ENCODE results near the gene GJD4.
A peak's percentile ranks its signal among the peaks of the same experiment; 100 is the strongest.

Gene GJD4

DNA sequence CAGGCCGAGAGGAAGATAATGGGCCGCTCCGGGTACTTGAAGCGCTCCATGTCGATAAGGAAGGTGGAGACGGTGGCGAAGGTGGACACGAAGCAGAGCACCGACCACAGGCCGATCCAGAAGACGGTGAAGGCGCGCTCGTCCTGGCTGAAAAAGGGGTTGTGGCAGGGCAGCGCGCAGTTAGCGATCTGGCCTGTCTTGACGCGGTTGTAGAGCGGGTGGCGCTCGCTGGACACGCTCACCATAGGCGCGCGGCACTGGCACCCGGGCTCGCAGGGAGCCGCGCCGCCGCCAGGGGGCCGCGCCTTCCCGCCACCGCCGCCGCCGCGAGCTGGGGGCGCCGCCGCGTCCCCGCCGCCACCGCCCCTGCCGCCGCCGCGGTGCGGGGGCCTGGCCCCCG lies 35.3 kb downstream of the GJD4 start:
- H3K9me3 ChIP-seq (ENCODE audit: control extremely low read depth in 1 of 5, control insufficient read depth in 4 of 5, insufficient read depth in 2 of 5, low read depth in 1 of 5, low read length in 4 of 5) = peaks cover 0 to 3% (median 0%) of the 10 kb centered on the region in 5 experiments
- H3K4me3 ChIP-seq (ENCODE audit: control insufficient read depth in 1 of 7, extremely low read depth in 1 of 7, insufficient read depth in 4 of 7, low read depth in 2 of 7, low read length in 6 of 7) = peak overlapping the region in 6 of 7 experiments; percentile 44 to 71 (median 58)
- H3K4me1 ChIP-seq (ENCODE audit: control extremely low read depth in 1 of 4, control insufficient read depth in 4 of 4, insufficient read depth in 4 of 4, low read length in 3 of 4) = peaks cover 5 to 47% (median 44%) of the 10 kb centered on the region in 4 experiments
- 0% methylated on average over 42 of the region's 53 CpGs for WGBS (ENCODE audit: insufficient coverage)
- ChIA-PET CTCF (interaction anchor here (1.6 kb wide), 1 partner anchor 9 kb away, joined by 5 read pairs; no protein-coding TSS in a partner anchor), POLR2A (no interaction called here)
- H3K27me3 ChIP-seq (replicated peaks in 2 of 5; ENCODE audit: control insufficient read depth in 4 of 5, insufficient read depth in 5 of 5, low read length in 4 of 5) = peaks cover 12 to 91% (median 30%) of the 10 kb centered on the region in 5 experiments
- H3K27ac ChIP-seq (ENCODE audit: insufficient read depth in 1 of 2, low read depth in 1 of 2, low read length in 2 of 2, poor library complexity in 1 of 2, severe bottlenecking in 2 of 2) = no peak overlapping the region
- no peaks in the 10 kb centered on the region for H3K36me3 ChIP-seq (ENCODE audit: control insufficient read depth in 4 of 4, insufficient read depth in 4 of 4, low read length in 3 of 4)
- DNase-seq = peak; percentile 43 to 69 (median 53)

DNA sequence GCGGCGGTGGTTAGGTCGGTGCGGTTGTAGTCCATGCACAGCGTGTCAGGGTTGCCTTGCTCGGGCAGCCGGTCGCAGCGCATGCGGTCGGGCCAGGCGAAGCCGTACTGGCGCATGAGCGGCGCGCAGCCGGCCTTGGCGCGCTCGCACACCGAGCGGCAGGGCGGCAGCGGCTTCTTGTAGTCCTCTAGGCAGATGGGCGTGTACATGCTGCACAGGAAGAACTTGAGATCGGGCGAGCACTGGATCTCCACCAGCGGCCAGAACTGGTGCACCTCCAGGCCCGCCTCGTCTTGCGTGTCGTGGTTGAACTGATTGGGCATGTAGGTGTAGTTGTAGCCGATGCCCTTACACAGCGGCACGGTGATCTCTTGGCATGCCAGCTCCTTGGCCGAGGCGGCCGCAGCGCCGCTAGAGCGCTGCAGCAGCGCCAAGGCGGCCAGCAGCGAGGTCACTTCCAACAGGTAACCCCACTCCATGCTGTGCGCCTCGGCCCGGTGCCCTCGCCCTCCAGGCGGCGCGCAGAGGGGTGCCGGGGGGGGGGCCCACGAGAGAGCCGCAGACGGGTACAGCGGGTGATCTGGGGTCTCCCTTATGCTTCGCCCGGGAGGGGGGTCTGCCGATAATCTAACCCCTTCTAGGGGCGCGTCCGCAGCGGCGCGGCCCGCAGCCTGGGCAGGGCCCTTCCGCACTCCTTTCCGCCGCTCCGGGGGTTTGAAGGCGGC lies 36.0 kb downstream of the GJD4 start:
- Histone ChIP-seq H3K4me3 (ENCODE audit: control insufficient read depth in 1 of 7, extremely low read depth in 1 of 7, insufficient read depth in 4 of 7, low read depth in 2 of 7, low read length in 6 of 7) (peak overlapping the region; percentile 52 to 82 (median 70)), H3K4me1 (ENCODE audit: control extremely low read depth in 1 of 4, control insufficient read depth in 4 of 4, insufficient read depth in 4 of 4, low read length in 3 of 4) (peaks cover 5 to 47% (median 44%) of the 10 kb centered on the region in 4 experiments), H3K36me3 (ENCODE audit: control insufficient read depth in 4 of 4, insufficient read depth in 4 of 4, low read length in 3 of 4) (no peaks in the 10 kb centered on the region), H3K27ac (ENCODE audit: insufficient read depth in 1 of 2, low read depth in 1 of 2, low read length in 2 of 2, poor library complexity in 1 of 2, severe bottlenecking in 2 of 2) (no peak overlapping the region), H3K9me3 (ENCODE audit: control extremely low read depth in 1 of 5, control insufficient read depth in 4 of 5, insufficient read depth in 2 of 5, low read depth in 1 of 5, low read length in 4 of 5) (peaks cover 0 to 3% (median 0%) of the 10 kb centered on the region in 5 experiments), H3K27me3 (replicated peaks in 2 of 5; ENCODE audit: control insufficient read depth in 4 of 5, insufficient read depth in 5 of 5, low read length in 4 of 5) (peaks cover 12 to 88% (median 31%) of the 10 kb centered on the region in 5 experiments)
- WGBS (ENCODE audit: insufficient coverage) = 0% methylated on average over 49 of the region's 72 CpGs
- peak; percentile 56 to 86 (median 78) for DNase-seq
- POLR2A ChIA-PET = no interaction called here
- CTCF ChIA-PET = interaction anchor here (1.6 kb wide), 1 partner anchor 9 kb away, joined by 5 read pairs; no protein-coding TSS in a partner anchor

DNA sequence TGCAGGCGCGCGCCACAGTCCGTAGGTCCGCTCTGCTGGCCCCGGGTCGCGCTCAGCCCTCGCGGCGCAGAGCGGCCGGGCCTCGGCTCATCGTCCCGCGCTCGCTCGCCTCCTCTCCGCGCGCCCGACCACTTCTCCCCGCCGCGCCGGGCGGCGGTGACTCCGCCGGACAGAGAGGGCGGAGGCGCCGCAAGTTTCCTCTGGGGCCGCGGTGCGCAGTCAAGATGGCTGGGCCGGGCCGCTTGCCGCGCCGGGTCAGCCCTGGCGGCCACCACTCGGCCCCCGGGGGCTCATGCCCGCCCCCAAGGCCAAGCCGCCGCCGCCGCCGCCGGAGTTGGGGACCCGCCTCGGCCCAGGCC lies 36.5 kb downstream of the GJD4 start:
- DNase-seq = peak in 1 of 3 donors; percentile 26
- Histone ChIP-seq H3K4me1 (ENCODE audit: control extremely low read depth in 1 of 4, control insufficient read depth in 4 of 4, insufficient read depth in 4 of 4, low read length in 3 of 4) (peaks cover 5 to 47% (median 44%) of the 10 kb centered on the region in 4 experiments), H3K4me3 (ENCODE audit: control insufficient read depth in 1 of 7, extremely low read depth in 1 of 7, insufficient read depth in 4 of 7, low read depth in 2 of 7, low read length in 6 of 7) (peak overlapping the region; percentile 52 to 82 (median 70)), H3K27ac (ENCODE audit: insufficient read depth in 1 of 2, low read depth in 1 of 2, low read length in 2 of 2, poor library complexity in 1 of 2, severe bottlenecking in 2 of 2) (no peak overlapping the region), H3K27me3 (replicated peaks in 2 of 5; ENCODE audit: control insufficient read depth in 4 of 5, insufficient read depth in 5 of 5, low read length in 4 of 5) (peaks cover 12 to 87% (median 32%) of the 10 kb centered on the region in 5 experiments), H3K36me3 (ENCODE audit: control insufficient read depth in 4 of 4, insufficient read depth in 4 of 4, low read length in 3 of 4) (no peaks in the 10 kb centered on the region), H3K9me3 (ENCODE audit: control extremely low read depth in 1 of 5, control insufficient read depth in 4 of 5, insufficient read depth in 2 of 5, low read depth in 1 of 5, low read length in 4 of 5) (peaks cover 0 to 3% (median 0%) of the 10 kb centered on the region in 5 experiments)
- ChIA-PET CTCF (no interaction called here), POLR2A (no interaction called here)
- WGBS (ENCODE audit: insufficient coverage) = under 1% methylated on average over 51 of the region's 54 CpGs

DNA sequence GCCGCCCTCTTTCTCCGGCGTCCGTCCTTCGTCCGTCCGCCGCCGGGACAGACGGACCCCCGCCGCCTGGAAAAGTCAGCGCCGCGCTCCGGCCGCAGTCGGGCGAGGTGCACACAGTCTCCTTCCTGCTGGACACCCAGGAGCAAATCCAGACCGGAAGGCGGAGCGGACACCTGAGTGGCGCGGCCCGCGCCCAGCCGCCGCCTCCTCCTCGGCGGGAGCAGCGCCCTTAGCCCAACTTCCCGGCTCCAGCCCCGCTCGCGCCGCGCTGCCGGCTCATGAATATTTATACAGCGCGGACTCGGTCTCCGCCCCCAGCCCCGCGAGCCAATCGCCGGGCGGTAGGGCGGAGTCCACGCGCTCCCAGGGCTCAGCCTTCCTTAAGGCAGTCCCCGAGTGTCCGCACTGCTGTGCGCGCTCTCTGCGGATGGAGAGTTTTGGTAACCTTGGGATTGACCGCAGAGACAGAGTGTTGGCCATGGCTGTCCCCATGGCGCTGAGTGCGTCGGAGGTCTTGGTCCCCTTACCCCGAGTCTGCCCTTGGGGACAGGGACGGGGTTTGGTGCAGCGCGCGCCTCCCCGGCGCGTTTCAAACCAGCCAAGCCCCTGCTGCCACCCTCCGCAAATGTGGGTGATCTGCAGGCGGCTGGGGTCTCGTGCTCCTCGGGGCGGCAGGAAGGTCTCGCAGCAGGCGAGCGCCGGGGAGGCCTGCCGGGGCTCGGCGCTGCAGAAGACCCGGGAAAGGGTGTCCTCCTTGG lies 37.1 kb downstream of the GJD4 start, which contains the start of gene FZD8:
TSS of gene FZD8 (minus strand) at position 262 of the 758 bp plus-strand sequence. CDS start 867 bp downstream, outside the sequence.
- H3K4me3 ChIP-seq (ENCODE audit: control insufficient read depth in 1 of 7, extremely low read depth in 1 of 7, insufficient read depth in 4 of 7, low read depth in 2 of 7, low read length in 6 of 7) = peak within 1 kb of the TSS; percentile 52 to 82 (median 70)
- no peaks in the 10 kb centered on the region for H3K36me3 ChIP-seq (ENCODE audit: control insufficient read depth in 4 of 4, insufficient read depth in 4 of 4, low read length in 3 of 4)
- DNase-seq = peak; percentile 80 to 86 (median 82)
- H3K27ac ChIP-seq (ENCODE audit: insufficient read depth in 1 of 2, low read depth in 1 of 2, low read length in 2 of 2, poor library complexity in 1 of 2, severe bottlenecking in 2 of 2) = no peak within 1 kb of the TSS
- ChIA-PET POLR2A (no interaction called here), CTCF (no interaction called here)
- H3K27me3 ChIP-seq (replicated peaks in 2 of 5; ENCODE audit: control insufficient read depth in 4 of 5, insufficient read depth in 5 of 5, low read length in 4 of 5) = peaks cover 11 to 84% (median 32%) of the 10 kb centered on the region in 5 experiments
- WGBS (ENCODE audit: insufficient coverage) = 0% methylated on average over 64 of the region's 80 CpGs
- peaks cover 3 to 45% (median 43%) of the 10 kb centered on the region in 4 experiments for H3K4me1 ChIP-seq (ENCODE audit: control extremely low read depth in 1 of 4, control insufficient read depth in 4 of 4, insufficient read depth in 4 of 4, low read length in 3 of 4)
- H3K9me3 ChIP-seq (ENCODE audit: control extremely low read depth in 1 of 5, control insufficient read depth in 4 of 5, insufficient read depth in 2 of 5, low read depth in 1 of 5, low read length in 4 of 5) = peaks cover 0 to 3% (median 0%) of the 10 kb centered on the region in 5 experiments

DNA sequence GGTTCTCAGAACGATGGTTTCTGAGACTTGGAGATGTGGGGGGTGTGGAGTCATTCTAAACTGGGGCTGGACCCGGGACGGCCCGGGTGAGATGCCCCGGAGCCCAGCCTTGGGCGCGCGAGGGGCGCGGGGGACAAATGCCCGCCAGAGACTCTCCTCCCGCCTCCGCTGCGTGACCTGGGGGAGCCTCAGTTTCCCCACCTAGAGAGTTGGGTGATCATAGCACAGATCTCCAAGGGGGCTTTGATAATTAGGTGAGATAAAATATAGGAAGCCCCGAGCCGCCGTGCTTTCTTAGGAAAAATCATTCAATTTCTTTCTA lies 37.6 kb downstream of the GJD4 start:
- Histone ChIP-seq H3K4me3 (ENCODE audit: control insufficient read depth in 1 of 7, extremely low read depth in 1 of 7, insufficient read depth in 4 of 7, low read depth in 2 of 7, low read length in 6 of 7) (peak overlapping the region; percentile 52 to 82 (median 70)), H3K4me1 (ENCODE audit: control extremely low read depth in 1 of 4, control insufficient read depth in 4 of 4, insufficient read depth in 4 of 4, low read length in 3 of 4) (peaks cover 3 to 44% (median 42%) of the 10 kb centered on the region in 4 experiments), H3K27me3 (replicated peaks in 2 of 5; ENCODE audit: control insufficient read depth in 4 of 5, insufficient read depth in 5 of 5, low read length in 4 of 5) (peaks cover 10 to 79% (median 27%) of the 10 kb centered on the region in 5 experiments), H3K36me3 (ENCODE audit: control insufficient read depth in 4 of 4, insufficient read depth in 4 of 4, low read length in 3 of 4) (no peaks in the 10 kb centered on the region), H3K9me3 (ENCODE audit: control extremely low read depth in 1 of 5, control insufficient read depth in 4 of 5, insufficient read depth in 2 of 5, low read depth in 1 of 5, low read length in 4 of 5) (peaks cover 0 to 3% (median 3%) of the 10 kb centered on the region in 5 experiments), H3K27ac (ENCODE audit: insufficient read depth in 1 of 2, low read depth in 1 of 2, low read length in 2 of 2, poor library complexity in 1 of 2, severe bottlenecking in 2 of 2) (no peak overlapping the region)
- 2% methylated on average over 11 of the region's 17 CpGs for WGBS (ENCODE audit: insufficient coverage)
- ChIA-PET POLR2A (no interaction called here), CTCF (no interaction called here)
- DNase-seq = no peak

DNA sequence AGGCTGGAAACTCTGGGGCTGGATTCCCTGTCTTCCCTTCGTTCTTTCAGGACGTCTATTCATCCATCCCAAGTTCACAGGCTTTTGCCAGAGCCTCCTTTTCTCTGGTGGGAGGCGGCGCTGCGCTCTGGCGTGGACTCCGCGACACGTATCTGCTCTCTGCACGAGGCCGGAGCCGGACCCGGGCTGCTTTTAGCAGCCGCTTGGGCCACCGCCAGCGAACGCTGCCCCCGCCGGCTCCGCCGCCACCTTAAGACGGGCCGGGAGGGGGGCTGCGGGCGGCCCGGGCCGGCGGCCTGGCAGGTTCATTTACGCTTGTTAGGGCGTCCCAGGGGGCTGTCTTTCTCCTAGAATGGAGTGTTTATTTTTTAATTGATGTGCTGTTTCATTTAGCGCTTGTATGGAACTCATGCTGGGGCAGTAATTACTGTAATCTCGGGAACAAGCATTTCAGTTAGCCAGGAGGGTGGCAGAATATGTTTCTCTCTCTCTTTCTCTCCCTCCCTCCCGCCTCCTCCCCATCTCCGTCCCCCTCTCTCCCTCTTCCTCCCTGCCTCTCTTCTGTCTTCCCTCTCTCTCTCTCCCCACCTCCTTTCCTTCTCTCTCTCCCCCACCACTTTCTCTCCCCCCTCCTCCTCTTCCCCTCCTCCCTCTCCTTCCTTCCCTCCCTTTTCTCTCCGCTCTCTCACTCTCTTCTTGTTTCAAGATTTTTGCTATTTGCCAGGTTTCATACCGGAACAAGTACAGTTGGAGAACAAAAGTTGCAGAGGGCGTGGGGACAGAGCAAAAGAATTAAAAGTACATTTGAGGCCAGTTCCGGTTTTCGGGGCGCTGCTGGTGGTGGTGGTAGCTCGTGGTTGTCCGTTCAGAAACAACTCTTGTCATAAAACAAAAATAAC lies 38.3 kb downstream of the GJD4 start:
- no peak overlapping the region for H3K27ac ChIP-seq (ENCODE audit: insufficient read depth in 1 of 2, low read depth in 1 of 2, low read length in 2 of 2, poor library complexity in 1 of 2, severe bottlenecking in 2 of 2)
- no peaks in the 10 kb centered on the region for H3K36me3 ChIP-seq (ENCODE audit: control insufficient read depth in 4 of 4, insufficient read depth in 4 of 4, low read length in 3 of 4)
- peak overlapping the region in 6 of 7 experiments; percentile 56 to 82 (median 72) for H3K4me3 ChIP-seq (ENCODE audit: control insufficient read depth in 1 of 7, extremely low read depth in 1 of 7, insufficient read depth in 4 of 7, low read depth in 2 of 7, low read length in 6 of 7)
- H3K27me3 ChIP-seq (replicated peaks in 2 of 5; ENCODE audit: control insufficient read depth in 4 of 5, insufficient read depth in 5 of 5, low read length in 4 of 5) = peaks cover 4 to 72% (median 25%) of the 10 kb centered on the region in 5 experiments
- peaks cover 0 to 3% (median 3%) of the 10 kb centered on the region in 5 experiments for H3K9me3 ChIP-seq (ENCODE audit: control extremely low read depth in 1 of 5, control insufficient read depth in 4 of 5, insufficient read depth in 2 of 5, low read depth in 1 of 5, low read length in 4 of 5)
- DNase-seq = peak in 2 of 3 donors; percentile 27 to 56
- POLR2A ChIA-PET = no interaction called here
- CTCF ChIA-PET = interaction anchor here (1.0 kb wide), 1 partner anchor 523 kb away, joined by 3 read pairs; no protein-coding TSS in a partner anchor
- 0% methylated on average over 15 of the region's 42 CpGs for WGBS (ENCODE audit: insufficient coverage)
- peaks cover 3 to 44% (median 42%) of the 10 kb centered on the region in 4 experiments for H3K4me1 ChIP-seq (ENCODE audit: control extremely low read depth in 1 of 4, control insufficient read depth in 4 of 4, insufficient read depth in 4 of 4, low read length in 3 of 4)
